HuH-7.5 (cell line): ENCODE results near the gene PSMC4.

Experiments
- DNase-seq: peaks from one replicate; pipeline ENCODE4 v3.0.0; 2011; ENCODE audit warnings: low spot score

The PSMC4 gene

GRCh38 chr19:39993605-39994004 lies 22.6 kb downstream of the PSMC4 start:
- no peak for DNase-seq

DNA sequence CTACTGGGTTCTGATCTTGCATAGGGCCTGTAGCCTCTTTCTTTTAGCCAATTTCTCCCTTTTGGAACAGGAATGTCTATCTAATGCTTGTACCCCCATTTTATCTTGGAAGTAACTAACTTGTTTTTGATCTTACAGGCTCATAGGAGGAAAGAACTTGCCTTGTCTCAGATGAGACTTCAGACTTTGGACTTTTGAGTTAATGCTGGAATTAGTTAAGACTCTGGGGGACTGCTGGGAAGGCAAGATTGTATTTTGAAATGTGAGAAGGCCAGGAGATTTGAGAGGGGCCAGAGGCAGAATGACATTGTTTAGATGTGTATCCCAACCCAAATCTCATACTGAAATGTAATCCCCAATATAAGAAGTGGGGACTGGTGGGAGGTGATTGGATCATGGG lies 23.4 kb downstream of the PSMC4 start:
- DNase-seq, result no peak

DNA sequence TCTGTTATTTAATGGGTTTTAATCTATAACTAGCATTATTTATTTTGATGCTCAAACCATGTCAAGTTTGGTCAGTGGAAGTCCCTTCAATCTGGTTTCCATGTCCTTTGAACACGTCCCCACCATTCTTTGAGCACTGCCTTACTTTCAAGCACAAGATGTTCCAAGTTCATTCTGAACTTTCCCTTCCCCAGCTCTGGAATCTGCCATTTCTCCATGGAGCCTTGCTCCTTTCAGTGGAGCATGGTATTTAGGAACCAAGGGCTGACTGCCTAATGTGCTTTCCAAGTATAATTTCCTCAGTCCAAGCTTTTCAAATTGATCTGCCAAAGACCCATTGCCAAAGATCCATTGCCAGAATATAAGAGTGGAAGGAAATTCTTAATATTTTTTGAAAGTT lies 24.8 kb downstream of the PSMC4 start:
- no peak for DNase-seq

DNA sequence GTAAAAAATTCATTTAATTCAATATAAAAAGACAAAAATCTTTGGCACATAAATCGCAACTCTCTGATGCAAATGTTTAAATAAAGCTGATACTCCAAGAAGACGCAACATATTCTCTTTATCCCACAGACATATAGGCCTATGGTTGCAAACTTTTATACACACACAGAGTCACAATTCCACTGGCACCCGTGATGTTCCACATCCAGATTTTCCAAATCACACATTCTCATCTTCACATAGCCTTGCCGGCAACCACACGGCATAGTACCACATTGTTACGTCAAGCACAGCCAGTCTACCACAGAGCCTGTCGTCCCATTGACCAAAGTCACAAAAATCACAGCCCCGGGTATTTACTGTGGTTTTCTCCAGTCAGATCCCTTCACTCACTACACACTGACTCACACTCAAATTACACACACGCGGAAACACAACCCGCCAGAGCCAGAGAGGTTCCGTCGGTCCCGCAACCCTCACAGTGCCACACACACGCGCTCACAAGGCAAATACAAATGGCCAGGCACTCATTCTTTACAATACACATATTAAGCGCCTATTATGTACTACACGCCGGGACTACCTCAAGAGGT lies 25.3 kb downstream of the PSMC4 start:
- DNase-seq, result peak; percentile 33

DNA sequence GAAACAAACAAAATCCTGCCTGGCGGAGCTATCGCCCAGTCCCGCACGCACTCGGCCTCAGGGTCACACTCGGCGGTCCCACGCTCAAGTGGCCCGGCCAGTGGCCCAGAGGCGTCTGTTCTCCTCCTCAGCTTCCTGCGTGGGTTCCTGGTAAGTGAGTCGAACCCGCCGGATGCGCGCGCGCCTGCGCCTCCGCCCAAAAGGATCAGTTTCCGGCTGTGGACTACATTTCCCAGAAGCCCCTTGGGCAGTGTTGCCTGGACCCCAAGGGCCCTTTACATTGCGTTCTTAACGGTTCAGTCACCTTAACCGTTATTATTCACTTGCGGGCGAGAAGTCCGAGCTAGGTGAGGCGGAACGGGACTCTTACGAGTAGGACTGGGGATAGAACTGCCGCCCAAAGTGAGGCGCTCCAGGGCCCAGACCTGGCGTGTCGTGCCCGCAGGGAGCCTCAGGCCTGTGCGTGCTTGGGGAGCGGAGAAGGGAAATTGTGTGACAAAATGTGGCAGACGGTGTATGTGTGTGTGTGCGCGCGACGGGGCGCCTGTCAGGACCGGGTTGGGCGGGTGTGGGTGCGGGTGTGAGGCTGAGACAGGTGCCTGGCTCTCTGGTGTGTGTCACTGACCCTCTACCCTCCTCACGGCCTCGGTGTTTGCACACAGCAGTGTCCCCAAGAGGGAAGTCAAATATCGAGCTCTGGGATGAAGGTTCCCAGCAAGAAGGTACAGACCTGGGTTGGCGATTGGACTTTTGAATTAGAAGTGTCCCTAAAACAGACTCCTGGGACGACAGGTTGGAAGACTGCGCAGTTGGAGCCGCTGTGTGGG lies 26.1 kb downstream of the PSMC4 start, which contains the start of gene ZNF546:
Gene ZNF546 (plus strand): TSS at position 250 of the 827 bp plus-strand sequence. CDS start 1,267 bp downstream, outside the sequence.
- DNase-seq, result peak; percentile 75

- DNase-seq, result no peak
Measured at GRCh38 chr19:39997638-39998216, 26.8 kb downstream of the PSMC4 start.

DNA sequence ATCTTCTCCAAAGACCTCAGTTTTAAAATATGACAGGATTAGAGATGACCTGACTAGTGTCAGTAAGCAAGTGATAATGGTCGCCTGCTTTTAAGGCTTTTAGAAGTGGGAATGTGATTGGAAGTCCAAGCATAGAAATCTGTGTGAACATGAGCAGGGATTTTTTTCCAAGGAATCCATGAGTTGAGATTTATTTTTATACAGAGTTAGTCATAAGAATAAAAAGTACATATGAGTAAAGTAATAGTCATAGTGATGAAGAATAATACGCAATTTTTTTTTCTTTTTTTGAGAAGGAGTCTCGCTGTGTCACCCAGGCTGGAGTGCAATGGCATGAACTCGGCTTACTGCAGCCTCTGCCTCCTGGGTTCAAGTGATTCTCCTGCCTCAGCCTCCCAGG lies 27.5 kb downstream of the PSMC4 start:
- no peak for DNase-seq

DNA sequence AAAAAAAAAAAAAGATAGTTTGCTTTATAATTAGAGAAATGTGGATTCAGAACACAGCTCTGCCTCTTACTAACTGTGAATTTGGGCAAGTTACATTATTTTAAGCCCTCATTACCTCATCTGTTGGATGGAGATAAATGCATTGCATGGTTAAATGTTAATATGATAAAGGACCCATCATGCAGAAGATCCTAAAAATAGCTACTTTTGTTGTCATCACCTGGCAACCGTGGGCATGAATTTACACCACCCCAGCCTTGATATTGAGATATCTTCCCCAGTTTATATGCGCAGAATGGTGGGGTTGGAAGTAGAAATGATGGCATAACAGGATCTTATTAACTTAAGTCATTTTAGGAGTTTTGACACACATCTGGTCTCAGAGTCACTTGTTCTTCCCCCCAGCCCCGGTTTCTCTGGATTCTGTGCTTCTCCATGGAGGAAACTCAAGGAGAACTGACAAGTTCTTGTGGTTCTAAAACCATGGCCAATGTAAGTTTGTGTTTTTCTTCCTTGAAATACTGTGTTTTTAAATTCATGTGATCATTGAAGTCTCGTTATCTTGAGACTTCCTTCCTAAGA lies 34.8 kb downstream of the PSMC4 start:
- no peak for DNase-seq

DNA sequence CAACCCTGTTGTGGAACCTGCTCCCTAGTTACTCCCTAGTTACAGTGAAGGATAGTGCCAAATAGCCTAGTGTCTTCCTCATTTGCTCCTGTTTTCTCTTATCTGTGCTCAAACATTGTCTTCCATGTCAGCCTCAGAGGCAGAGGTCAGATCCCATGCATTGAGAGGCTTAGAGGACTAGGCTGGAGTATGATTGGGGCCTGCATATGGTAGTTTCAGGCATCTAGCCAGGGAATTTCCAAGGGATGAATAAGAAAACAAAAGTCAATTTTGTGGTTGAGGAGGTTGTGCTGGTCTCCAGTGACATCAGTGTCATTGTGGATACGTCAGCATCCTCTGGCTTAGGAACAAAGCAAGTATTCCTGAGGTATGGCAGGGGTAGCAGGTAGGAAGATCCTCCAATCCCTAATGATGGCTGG lies 35.3 kb downstream of the PSMC4 start:
- no peak for DNase-seq

GRCh38 chr19:40009674-40010073 lies 38.7 kb downstream of the PSMC4 start:
- no peak for DNase-seq

DNA sequence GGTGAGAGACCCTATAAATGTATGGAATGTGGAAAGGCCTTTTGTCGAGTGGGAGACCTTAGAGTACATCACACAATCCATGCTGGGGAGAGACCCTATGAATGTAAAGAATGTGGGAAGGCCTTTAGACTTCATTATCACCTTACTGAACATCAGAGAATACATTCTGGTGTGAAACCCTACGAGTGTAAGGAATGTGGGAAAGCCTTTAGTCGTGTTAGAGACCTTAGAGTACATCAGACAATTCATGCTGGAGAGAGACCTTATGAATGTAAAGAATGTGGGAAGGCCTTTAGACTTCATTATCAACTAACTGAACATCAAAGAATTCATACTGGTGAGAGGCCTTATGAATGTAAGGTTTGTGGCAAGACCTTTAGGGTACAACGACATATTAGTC lies 43.0 kb downstream of the PSMC4 start:
- DNase-seq, result no peak

- no peak for DNase-seq
Measured at GRCh38 chr19:40023969-40024368, 53.0 kb downstream of the PSMC4 start.

- DNase-seq, result no peak
Measured at GRCh38 chr19:40025938-40026596, 55.1 kb downstream of the PSMC4 start.

- no peak for DNase-seq
Measured at GRCh38 chr19:40026597-40026970, 55.6 kb downstream of the PSMC4 start.
